Keratinocyte (primary cell): Measurements from ENCODE around the gene PLCD1.

Experiments used
- CTCF ChIP-seq, 3 experiments: IDR thresholded peaks in 1 of 3; conservative IDR thresholded peaks in 1 of 3; optimal IDR thresholded peaks in 1 of 3; 2 replicates in 2 of 3; 3 replicates in 1 of 3; pipeline versions ENCODE3 to v1.5.1; 2011; ENCODE audit warnings: low read length in 3 of 3, mild to moderate bottlenecking in 3 of 3, moderate library complexity in 2 of 3, control low read depth in 1 of 3, inconsistent platforms in 1 of 3; ENCODE audit not compliant: insufficient read depth in 2 of 3; ENCODE audit errors: extremely low read depth in 1 of 3
- EZH2 ChIP-seq: IDR thresholded peaks from one replicate; pipeline ENCODE4 v1.6.1; 2012; ENCODE audit warnings: inconsistent platforms, mild to moderate bottlenecking, low read length, moderate library complexity

- no peak for TF ChIP-seq EZH2
- TF ChIP-seq CTCF (optimal IDR thresholded peaks at IDR 0.05 in 1 of 3, IDR thresholded peaks at IDR 0.05 in 1 of 3, conservative IDR thresholded peaks at IDR 0.05 in 1 of 3; ENCODE audit: extremely low read depth in 1 of 3, insufficient read depth in 2 of 3, low read length in 3 of 3), result no peak
These were observed 18.5 kb upstream of the PLCD1 start for GRCh38 chr3:38047896-38048295.
